IPS-18c (cell line): ENCODE measurements around the gene TBPL2.
"Not testable (repeated sequence)": the region's sequence is repeated elsewhere in the genome, so short reads cannot be mapped to it uniquely, and the experiment has no call there.

Experiments used
- H3K4me3 ChIP-seq: 2 replicates; pipeline ENCODE4 v1.7.0; 2013; ENCODE audit warnings: low read depth, mild to moderate bottlenecking, low read length, moderate library complexity; ENCODE audit not compliant: insufficient read depth
- H3K9me3 ChIP-seq: one replicate; pipeline ENCODE4 v1.6.1; 2013; ENCODE audit warnings: mild to moderate bottlenecking, low read length, moderate library complexity; ENCODE audit not compliant: control insufficient read depth, insufficient read depth

The TBPL2 gene

DNA sequence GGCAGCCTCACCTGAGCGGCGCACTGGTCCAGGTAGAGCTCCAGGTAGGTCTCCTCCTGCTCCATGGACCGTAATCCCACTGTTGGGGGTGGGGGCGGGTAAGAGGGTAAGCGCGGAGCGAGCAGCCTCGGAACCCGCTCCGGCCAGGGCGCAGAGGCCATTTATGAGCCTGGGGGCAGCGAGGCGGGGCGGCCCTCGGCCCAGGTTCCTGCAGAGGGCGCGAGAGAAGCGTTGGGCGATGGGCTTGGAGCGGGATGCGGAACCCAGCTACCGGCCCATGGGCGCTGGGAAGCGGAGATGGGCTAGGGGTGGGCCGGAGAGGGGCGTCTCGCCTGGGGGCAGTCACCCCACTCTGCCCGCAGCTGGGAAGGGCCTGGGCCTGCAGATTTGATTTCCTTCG is at the start of gene TBPL2:
Gene TBPL2, minus strand, starts transcription at position 232 of the 400 bp plus-strand sequence. Its CDS starts 167 bp downstream, at position 65.
- H3K4me3 ChIP-seq: no peak within 1 kb of the TSS
- H3K9me3 ChIP-seq: no peaks in the 10 kb centered on the region

DNA sequence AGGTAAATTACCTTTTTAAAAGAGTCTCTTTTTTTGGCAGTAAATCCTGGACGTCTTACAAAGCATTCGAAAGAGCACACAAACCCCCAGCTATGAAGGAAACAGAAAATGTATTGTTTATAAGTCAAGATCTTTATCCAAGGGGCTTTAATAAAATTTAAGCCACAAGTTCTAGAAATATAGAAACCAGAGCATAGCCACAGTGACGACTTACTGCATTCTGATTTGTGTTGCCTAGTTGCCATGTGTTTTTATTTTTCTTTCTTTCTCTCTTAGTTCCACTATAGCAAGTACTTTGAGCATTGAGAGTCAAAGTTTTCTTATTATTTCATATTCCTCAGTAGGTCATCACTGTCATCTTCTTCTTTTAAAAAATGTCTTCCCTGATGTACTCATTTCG is 47.8 kb upstream of the TBPL2 start:
- Histone ChIP-seq H3K9me3 (no peaks in the 10 kb centered on the region), H3K4me3 (no peak overlapping the region)

DNA sequence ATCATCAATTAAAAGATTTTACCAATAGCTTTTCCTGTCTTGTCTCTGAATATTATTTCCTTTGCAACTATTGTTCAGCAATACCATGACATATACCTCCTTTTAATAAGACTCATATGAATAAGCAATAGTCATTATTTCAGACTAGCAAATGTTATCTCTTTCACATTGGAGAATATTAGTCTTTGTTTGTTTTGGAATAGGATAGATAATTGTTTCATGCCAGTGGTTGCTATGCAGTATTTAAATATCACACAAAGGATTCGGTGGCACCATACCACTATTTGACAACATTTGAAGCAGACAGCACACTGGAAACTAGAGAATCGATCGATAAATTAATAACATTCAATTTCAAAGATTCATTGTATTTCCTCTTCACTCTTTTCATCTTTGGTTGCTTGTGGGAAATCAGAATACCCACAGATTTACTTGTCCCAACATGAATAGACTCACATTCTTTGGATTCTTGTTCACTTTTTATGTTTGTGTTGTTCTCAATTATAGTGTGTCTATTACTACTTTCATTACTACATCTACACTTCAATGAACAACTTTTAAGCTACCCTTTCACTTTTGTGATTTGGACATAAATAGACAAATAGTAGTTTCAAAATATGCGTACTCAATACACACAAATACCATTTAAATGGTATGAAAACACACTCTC is 42.7 kb upstream of the TBPL2 start:
- H3K4me3 ChIP-seq: no peak overlapping the region
- no peaks in the 10 kb centered on the region for H3K9me3 ChIP-seq

DNA sequence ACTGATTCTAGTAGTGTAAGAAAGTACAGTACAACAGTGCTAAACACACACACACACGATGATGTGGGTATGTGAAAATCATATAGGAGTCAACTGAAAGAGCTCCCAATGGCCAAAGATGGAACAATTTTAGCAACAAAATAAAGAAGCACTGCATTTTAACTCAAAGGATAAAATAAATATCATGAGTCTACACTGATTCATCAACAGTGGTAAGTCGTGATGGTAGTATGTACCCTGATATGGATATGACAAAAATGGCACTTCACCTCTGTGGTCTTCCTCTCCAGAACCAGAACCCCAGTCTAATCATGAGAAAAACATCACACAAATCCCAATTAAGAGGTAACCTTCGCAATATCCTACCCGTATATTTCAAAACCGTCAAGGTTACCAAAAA is 41.4 kb upstream of the TBPL2 start:
- Histone ChIP-seq H3K9me3 (no peaks in the 10 kb centered on the region), H3K4me3 (no peak overlapping the region)

DNA sequence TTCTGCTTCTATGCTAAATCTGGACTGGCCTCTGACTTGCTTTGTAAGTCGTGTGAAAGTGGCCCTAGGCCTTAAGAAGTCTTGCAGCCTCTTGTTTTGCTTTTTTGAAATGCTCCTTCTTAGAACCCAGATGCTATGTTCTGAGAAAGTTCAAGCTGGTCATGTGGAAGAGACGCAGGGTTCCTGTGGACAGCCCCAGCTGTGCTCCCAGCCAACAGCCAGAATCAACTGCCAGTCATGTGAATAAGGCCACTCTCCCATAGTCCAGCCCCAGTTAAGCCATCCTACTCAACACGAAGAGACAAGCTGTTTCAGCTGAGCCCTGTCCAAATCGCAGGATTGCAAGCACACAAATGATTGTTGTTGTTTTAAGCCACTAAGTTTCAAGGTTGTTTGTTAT is 37.3 kb upstream of the TBPL2 start:
- H3K9me3 ChIP-seq: no peaks in the 10 kb centered on the region
- no peak overlapping the region for H3K4me3 ChIP-seq

DNA sequence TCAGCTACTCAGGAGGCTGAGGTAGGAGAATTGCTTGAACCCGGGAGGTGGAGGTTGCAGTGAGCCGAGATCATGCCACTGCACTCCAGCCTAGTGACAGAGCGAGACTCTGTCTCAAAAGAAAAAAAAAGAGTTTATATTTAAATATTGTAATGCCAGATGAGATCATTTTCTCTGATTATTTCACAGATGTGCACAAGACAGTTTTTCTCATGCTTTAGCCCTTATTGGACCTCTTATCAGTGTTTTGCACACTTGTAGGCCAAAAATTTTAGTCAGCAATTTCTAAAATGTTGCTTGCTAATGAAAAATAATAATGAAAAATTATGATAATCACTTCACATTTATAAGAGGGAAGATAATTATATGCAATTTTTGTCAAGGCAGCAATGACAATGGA is 36.0 kb upstream of the TBPL2 start:
- not testable (repeated sequence) for H3K4me3 ChIP-seq

DNA sequence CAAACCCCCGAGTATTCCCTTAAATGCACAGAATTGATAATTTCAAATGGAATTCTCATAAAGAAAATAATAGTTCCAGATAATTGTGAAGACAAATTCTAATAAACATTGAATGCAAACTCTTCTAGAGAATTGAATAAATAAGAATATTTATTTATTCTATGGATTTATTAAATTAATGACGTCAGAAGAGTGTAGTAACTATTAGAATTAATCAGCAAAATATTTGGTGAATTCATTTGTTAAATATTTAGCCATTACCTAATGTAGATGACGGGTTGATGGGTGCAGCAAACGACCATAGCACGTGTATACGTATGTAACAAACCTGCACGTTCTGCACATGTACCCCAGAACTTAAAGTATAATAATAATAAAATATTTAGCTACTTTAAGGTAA is 33.4 kb upstream of the TBPL2 start:
- Histone ChIP-seq H3K9me3 (no peaks in the 10 kb centered on the region), H3K4me3 (no peak overlapping the region)

More for the DNA sequence above, 36.0 kb upstream of the TBPL2 start:
- H3K9me3 ChIP-seq: not testable (repeated sequence)

DNA sequence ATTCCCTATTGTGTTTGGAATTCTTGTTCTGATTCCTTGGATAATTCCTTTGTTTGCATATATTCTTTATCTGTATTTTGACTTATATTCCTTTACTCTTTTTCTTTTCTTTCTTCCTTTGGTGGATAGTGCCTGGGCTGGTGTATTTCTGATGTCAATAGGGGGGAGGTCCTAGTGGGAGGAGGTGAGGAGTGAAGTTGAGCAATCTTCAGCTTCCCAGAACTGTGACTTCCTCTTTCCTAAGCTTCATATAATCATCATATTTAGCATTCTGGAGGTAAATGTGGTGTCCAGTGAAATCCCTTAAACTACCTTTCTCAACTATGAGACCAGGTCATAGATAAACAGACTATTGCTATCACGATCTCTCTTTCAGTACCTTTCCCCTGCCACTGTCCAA is 29.6 kb upstream of the TBPL2 start:
- H3K9me3 ChIP-seq: no peaks in the 10 kb centered on the region
- no peak overlapping the region for H3K4me3 ChIP-seq

DNA sequence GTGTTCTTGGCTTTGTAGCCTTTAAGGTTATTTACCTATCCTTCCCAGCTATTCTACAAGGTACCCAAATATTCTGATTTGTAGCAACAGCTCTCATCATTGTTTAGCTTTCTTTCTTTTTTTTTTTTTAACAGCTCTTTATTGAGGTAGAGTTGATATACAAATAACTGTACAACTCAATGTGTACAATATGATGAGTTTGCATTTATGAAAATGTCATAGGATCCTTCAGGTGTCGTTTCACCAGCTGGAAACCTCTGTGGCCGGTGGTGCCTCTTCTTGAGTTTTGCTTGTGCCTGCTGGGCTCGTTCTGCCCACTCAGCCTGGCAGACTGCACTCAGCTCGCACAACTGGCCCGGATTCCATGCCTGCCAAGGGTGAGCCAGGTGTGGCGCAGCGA is 26.9 kb upstream of the TBPL2 start:
- H3K9me3 ChIP-seq: no peaks in the 10 kb centered on the region
- no peak overlapping the region for H3K4me3 ChIP-seq

DNA sequence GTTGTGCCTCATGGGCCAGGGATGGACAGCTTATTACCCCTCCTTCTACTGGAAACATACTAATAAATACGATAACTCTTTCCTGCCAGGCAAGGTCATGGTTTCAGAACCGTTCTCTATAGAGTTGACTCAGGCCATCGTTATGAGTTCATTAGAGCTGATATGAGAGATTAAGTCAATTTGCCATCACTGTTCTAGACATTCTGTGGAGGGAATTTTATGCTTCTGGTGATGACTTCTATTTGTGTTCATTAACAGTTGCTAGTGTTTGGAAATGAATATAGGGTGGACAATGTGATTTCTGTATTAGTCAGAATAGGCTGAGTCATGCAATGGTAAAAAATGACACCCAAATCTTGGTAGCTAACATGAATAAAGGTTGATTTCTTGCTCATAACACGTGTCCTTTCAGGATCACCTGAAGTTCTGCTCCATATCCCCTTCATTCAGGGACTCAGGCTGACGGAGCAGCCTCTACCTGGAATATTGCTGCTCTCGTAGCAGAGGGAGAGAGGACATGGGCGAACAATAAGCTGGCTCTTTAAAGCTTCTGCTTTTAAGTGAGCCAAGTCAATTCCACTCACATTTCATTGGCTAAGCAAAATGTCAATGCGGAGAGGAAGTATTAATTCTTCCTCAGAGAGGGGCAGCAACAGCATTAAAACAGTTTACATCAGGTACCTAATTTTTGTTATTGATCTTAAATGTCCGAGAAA is 18.5 kb upstream of the TBPL2 start:
- no peak overlapping the region for H3K4me3 ChIP-seq
- no peaks in the 10 kb centered on the region for H3K9me3 ChIP-seq

DNA sequence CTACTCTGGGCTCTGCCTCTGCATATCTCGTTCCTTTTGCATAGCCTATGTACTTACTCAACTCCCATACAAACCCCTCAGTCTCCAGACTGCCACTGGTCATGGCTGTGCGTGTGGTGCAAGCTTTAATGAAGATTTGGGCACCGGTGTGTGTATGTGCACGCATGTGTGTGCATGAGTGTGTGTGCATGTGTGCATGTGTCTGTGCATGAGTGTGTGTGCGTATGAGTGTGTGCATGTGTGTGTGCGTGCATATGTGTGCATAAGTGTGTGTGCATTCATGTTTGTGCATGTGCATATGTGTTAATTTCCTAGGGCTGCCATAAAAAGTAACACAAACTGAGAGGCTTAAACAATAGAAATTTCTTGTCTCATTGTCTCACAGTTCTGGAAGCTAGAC is 17.1 kb upstream of the TBPL2 start:
- no peak overlapping the region for H3K4me3 ChIP-seq
- no peaks in the 10 kb centered on the region for H3K9me3 ChIP-seq

DNA sequence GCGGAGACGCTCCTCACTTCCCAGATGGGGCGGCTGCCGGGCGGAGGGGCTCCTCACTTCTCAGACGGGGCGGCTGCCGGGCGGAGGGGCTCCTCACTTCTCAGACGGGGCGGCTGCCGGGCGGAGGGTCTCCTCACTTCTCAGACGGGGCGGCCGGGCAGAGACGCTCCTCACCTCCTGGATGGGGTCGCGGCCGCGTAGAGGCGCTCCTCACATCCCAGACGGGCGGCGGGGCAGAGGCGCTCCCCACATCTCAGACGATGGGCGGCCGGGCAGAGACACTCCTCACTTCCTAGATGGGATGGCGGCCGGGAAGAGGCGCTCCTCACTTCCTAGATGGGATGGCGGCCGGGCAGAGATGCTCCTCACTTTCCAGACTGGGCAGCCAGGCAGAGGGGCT is 16.0 kb upstream of the TBPL2 start:
- H3K9me3 ChIP-seq, H3K4me3 ChIP-seq: not testable (repeated sequence)

DNA sequence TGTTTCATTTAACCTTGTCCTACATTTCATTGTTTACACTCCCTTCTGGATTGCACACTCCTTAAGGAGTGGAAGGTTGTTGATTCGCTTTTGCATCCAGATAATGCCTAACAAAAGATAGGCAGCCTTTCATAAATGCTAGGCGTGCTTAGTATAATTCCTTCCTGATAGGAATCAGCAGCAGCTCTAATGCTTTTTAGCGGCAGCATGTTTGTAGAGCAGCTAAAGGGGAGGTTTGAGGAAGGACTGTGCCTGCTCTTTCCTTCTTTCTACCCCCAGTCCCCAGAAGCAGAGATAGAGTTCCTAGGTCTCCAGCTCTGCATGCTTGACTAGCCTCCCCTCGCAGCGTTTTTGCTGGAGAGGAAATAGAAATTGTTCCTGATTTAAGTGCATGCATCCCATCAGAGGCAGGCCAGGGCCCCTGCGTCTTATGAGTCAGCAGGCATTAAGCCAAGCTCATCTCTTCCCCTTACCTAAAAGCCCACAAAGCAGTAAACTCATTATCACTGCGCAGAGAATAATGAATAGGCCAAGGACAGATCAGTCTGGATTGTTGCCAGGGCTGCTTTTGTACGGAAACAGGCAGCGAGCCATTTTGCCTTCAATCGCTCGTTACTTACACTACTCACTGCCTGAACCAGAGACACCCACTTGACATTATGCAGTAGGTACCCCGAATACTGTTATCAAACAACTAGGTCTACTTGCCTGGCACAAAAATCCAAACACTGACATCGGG is 14.0 kb upstream of the TBPL2 start:
- H3K4me3 ChIP-seq: no peak overlapping the region

DNA sequence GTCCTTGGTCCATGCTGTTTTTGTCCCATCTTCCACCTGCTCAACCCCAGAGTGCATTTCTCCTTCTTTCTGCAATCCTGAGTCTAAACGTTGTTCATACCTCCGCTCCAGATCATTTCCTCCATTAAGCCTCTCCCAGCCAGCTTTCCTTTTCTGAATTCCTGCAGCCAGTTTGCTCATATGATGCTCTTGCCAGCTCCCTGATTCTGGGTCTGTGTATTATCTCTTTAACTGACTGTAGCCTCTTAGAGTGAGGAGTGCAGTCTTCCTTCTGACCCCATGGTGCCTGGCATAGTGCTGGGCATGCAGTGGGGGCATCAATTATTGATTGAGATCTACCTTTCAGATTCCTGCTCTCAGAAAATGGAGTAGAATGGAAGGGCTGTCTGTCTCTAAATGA is 11.5 kb upstream of the TBPL2 start:
- Histone ChIP-seq H3K4me3 (no peak overlapping the region), H3K9me3 (no peaks in the 10 kb centered on the region)

More for the DNA sequence above, 14.0 kb upstream of the TBPL2 start:
- H3K9me3 ChIP-seq: no peaks in the 10 kb centered on the region

DNA sequence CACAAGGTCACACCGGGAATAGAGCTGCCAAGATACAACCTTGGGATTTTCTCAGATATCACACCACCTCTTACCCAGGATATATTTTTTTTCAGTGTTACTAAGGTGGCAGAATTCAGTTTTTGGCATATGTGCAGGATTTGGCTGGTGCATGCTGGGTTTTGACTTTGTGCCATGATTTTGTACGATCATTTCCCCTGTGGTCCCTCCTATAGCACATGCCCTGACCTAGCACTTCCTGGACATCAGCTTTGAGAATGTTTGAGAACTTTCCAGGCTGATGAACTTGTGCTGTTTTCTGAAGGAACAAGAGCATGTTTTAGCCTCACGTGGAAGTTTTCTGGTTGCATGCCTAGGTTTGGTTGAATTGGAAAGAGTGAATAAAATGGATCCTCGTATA is 11.0 kb upstream of the TBPL2 start:
- Histone ChIP-seq H3K4me3 (no peak overlapping the region), H3K9me3 (no peaks in the 10 kb centered on the region)

DNA sequence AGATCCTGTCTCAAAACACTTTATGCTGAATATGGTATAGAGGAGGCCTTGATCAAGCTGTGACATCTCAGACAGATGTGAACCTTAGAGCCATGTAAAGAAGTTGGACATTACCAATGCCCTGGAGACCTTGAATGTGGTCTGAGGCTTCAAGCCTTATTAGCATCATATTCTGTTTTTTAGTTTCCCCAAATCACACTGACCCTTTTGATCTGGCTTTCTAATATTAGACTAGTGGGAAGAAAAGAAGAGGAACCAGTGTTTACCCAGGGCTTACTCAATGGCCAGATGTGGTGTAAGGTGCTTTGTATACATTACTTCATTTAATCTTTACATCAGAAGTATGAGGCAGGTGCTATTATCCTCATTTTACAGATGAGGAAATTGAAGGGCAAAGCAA is 10.6 kb upstream of the TBPL2 start:
- H3K9me3 ChIP-seq: no peaks in the 10 kb centered on the region
- no peak overlapping the region for H3K4me3 ChIP-seq

DNA sequence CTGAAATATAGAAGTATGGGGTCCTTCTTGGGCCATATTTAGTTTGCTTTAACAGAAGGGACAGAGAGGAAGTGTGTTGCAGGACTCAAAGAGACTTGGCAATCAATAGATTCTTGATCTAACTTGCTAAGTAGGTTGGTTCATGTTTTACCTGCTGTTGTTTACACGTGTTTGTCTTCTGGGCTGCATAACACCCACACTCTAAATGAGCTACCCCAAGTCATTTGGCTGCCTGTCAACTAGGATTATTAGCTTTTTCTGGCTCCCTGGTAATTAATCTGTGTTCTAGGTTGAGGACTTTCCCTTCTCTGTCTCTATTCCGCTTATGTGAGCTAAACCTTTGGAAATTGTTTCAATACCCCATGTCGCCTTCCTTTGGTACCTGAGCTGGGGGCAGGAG is 10.1 kb upstream of the TBPL2 start:
- H3K9me3 ChIP-seq: no peaks in the 10 kb centered on the region
- no peak overlapping the region for H3K4me3 ChIP-seq

DNA sequence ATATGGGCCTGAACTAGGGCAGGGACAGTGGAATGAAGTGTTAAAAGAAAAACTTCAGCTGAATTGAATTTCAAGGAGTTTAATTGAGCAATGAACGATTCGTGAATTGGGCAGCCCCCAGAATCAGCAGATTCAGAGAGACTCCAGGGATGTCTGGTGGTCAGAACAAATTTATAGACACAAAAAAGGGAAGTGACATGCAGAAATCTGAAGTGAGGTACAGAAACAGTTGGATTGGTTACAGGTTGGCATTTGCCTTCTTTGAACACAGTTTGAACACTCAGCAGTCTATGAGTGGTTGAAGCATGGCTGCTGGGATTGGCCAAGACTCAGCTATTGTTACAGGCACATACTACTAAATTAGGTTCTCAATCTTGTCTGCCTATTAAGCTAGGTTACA is 9.7 kb upstream of the TBPL2 start:
- Histone ChIP-seq H3K9me3 (no peaks in the 10 kb centered on the region), H3K4me3 (no peak overlapping the region)
